GM19023 (cell line): ENCODE results near the gene ROR2.

Experiments
- ATAC-seq: cut with Tn5 transposase; IDR thresholded peaks from one replicate; pipeline ENCODE4 v1.9.1; 2021; ENCODE audit warnings: mild to moderate bottlenecking, moderate library complexity; ENCODE audit not compliant: unreplicated experiment

The ROR2 gene

GRCh38 chr9:91603932-91604331 lies 346.1 kb downstream of the ROR2 start:
- ATAC-seq = no peak

GRCh38 chr9:91599564-91599963 lies 350.5 kb downstream of the ROR2 start:
- ATAC-seq = no peak

- no peak for ATAC-seq
Observed at GRCh38 chr9:91591627-91592026, 358.4 kb downstream of the ROR2 start.

- ATAC-seq = no peak
Observed at GRCh38 chr9:91589101-91589553, 360.9 kb downstream of the ROR2 start.

GRCh38 chr9:91586282-91586681 lies 363.7 kb downstream of the ROR2 start:
- ATAC-seq = no peak

- ATAC-seq = no peak
Observed at GRCh38 chr9:91583966-91584365, 366.1 kb downstream of the ROR2 start.

- ATAC-seq = no peak
Observed at GRCh38 chr9:91583161-91583875, 366.7 kb downstream of the ROR2 start.

- ATAC-seq = no peak
Observed at GRCh38 chr9:91582181-91582580, 367.8 kb downstream of the ROR2 start.

- ATAC-seq = no peak
Observed at GRCh38 chr9:91580136-91580535, 369.9 kb downstream of the ROR2 start.

- ATAC-seq = no peak
Observed at GRCh38 chr9:91578911-91579310, 371.1 kb downstream of the ROR2 start.

GRCh38 chr9:91577633-91578061 lies 372.4 kb downstream of the ROR2 start:
- ATAC-seq = no peak

GRCh38 chr9:91572811-91573210 lies 377.2 kb downstream of the ROR2 start:
- no peak for ATAC-seq

GRCh38 chr9:91572044-91572443 lies 378.0 kb downstream of the ROR2 start:
- ATAC-seq = no peak

GRCh38 chr9:91571036-91571435 lies 379.0 kb downstream of the ROR2 start:
- no peak for ATAC-seq

- no peak for ATAC-seq
Observed at GRCh38 chr9:91567642-91568274, 382.3 kb downstream of the ROR2 start.

- no peak for ATAC-seq
Observed at GRCh38 chr9:91564081-91564670, 385.9 kb downstream of the ROR2 start.

GRCh38 chr9:91562416-91562815 lies 387.6 kb downstream of the ROR2 start:
- no peak for ATAC-seq

GRCh38 chr9:91560301-91560700 lies 389.7 kb downstream of the ROR2 start:
- no peak for ATAC-seq

- no peak for ATAC-seq
Observed at GRCh38 chr9:91558879-91559278, 391.1 kb downstream of the ROR2 start.

- ATAC-seq = no peak
Observed at GRCh38 chr9:91558395-91558794, 391.6 kb downstream of the ROR2 start.

- ATAC-seq = no peak
Observed at GRCh38 chr9:91557327-91557726, 392.7 kb downstream of the ROR2 start.

- no peak for ATAC-seq
Observed at GRCh38 chr9:91555132-91555531, 394.9 kb downstream of the ROR2 start.
